C4-2B (cell line): Measurements from ENCODE around the gene UBE3C.

ENCODE experiments used
- H3K27ac ChIP-seq: fragments of 450-650 bp; 2 replicates; pipeline ENCODE4 v1.5.1; 2017
- ZFX ChIP-seq: fragments of 450-650 bp; IDR thresholded peaks from 2 replicates; pipeline ENCODE4 v1.6.1; 2017
- TF ChIP-seq, protein P1 (sequence below): fragments of 450-650 bp; conservative IDR thresholded peaks from 2 replicates; pipeline ENCODE4 v1.5.1; 2017; ENCODE audit warnings: mild to moderate bottlenecking

UBE3C gene

DNA sequence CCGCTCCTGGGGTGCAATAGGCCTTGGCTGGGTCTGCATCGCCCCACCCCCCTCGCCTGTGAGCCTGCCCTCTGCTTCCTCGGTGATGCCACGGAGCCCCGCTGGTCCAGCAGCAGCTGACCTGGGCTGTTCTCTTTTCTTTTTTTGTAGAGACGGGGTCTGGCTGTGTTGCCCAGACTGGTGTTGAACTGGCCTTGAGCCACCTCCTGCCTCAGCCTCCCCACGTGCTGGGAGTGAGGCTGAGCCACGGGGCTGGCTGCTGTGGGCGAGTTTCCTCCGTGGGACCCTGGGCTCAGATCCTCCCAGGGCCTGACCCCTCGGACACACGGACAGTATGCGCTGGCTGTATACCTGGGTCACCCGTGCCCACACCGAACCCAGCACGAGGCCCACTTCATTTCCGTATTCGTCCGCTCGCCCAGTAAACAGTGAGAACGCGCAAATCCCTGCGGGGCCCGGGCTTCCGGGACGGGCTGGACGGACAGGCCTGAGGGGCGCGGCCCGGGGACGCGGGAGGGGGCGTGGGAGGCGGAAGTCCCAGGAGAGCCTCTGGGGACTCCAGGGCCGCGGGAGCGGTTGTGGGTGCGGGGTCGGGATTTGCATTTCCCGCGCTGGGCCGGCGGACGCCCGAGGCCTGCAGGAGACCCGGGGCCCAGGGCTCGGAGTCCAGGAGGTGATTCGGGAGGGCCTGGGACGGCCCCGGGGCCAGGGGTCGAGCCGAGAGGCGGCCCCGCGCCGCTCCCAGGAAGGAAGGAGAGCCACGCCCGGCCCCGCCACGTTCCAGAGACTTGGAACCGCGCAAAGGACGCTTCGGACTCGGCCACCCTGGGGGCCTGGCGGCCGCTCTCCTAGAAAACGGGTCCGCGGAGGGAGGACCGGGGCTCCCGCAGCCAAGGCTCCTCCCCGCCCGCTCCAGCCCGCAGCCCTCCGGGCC lies 140.3 kb downstream of the UBE3C start:
- H3K27ac ChIP-seq = no peak overlapping the region
- no peak for TF ChIP-seq ZFX
- TF ChIP-seq, protein P1, sequence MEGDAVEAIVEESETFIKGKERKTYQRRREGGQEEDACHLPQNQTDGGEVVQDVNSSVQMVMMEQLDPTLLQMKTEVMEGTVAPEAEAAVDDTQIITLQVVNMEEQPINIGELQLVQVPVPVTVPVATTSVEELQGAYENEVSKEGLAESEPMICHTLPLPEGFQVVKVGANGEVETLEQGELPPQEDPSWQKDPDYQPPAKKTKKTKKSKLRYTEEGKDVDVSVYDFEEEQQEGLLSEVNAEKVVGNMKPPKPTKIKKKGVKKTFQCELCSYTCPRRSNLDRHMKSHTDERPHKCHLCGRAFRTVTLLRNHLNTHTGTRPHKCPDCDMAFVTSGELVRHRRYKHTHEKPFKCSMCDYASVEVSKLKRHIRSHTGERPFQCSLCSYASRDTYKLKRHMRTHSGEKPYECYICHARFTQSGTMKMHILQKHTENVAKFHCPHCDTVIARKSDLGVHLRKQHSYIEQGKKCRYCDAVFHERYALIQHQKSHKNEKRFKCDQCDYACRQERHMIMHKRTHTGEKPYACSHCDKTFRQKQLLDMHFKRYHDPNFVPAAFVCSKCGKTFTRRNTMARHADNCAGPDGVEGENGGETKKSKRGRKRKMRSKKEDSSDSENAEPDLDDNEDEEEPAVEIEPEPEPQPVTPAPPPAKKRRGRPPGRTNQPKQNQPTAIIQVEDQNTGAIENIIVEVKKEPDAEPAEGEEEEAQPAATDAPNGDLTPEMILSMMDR = no peak

DNA sequence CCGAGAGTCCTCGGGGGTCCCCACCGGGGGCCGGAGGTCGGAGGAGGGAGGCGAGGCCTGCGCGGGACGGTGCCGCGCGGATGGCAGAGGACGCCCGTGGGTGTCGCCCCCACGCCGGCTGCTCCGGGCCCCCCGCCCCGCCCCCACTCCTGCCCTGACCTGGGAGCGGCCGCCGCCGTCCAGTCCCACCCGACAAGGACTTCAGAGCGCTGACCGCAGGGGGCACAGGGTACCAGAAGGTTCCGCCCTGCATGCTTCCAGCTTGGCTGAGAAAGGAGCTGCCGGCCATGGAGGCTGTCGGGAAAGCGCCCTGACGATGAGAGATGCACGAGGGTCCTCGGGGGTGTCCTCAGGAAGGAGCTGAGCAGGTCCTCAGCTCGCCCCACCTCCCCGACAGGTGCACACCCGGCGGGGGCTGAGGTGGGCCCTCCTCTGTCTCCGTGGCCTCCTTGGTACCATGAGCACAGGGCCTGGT lies 141.1 kb downstream of the UBE3C start:
- TF ChIP-seq, protein P1 = no peak
- TF ChIP-seq ZFX = no peak
- no peak overlapping the region for H3K27ac ChIP-seq

DNA sequence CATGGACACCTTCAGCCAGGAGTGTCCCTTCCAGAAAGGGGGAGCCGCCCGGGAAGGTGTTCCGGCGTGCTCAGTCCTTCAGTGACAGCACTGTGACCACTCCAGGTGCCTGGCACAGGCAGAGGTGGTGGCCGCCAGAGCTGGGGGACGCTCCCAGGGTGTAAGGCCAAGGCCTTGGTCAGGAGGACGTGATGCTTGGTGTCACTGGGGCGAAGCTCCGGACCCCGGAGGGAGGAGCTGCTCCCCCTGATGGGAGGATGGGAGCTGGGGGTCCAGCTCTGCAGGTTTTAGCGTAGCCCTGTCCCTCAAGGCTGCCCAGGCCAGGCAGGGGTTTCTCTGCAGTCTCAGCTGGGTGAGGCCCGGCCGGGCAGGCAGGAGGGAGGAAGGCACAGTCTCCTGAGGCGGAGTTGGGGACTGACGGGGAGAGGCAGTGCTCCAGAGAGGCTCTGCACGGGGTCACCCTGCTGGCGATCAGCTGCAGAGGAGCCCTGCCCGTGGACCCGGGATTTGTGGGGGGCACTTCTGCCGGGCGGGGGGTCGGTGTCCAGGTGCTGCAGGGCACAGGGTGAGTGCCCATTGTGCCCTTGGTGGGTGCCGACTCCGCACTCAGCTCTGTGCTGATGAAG lies 141.6 kb downstream of the UBE3C start:
- no peak overlapping the region for H3K27ac ChIP-seq
- no peak for TF ChIP-seq ZFX
- TF ChIP-seq, protein P1 = no peak

GRCh38 chr7:157281221-157281998 lies 142.7 kb downstream of the UBE3C start:
- H3K27ac ChIP-seq = no peak overlapping the region
- TF ChIP-seq, protein P1 = no peak
- TF ChIP-seq ZFX = no peak

- no peak overlapping the region for H3K27ac ChIP-seq
- no peak for TF ChIP-seq ZFX
- TF ChIP-seq, protein P1 = no peak
Measured at GRCh38 chr7:157282141-157282801, 143.5 kb downstream of the UBE3C start.

GRCh38 chr7:157284229-157285014 lies 145.7 kb downstream of the UBE3C start:
- TF ChIP-seq ZFX = no peak
- TF ChIP-seq, protein P1 = no peak
- no peak overlapping the region for H3K27ac ChIP-seq
